Measurements from ENCODE around the gene TSSK2.

Gene TSSK2

GRCh38 chr22:19151329-19152191 lies 20.5 kb downstream of the TSSK2 start:
- TF ChIP-seq USF1 (IDR thresholded peaks at IDR 0.05) (no peak), REST (IDR thresholded peaks at IDR 0.05; ENCODE audit: low read depth) (no peak), YY1 (IDR thresholded peaks at IDR 0.05; ENCODE audit: low read depth) (no peak), NFIC (IDR thresholded peaks at IDR 0.05) (no peak), CEBPB (IDR thresholded peaks at IDR 0.05) (no peak), EGR1 (IDR thresholded peaks at IDR 0.05) (no peak), TCF12 (IDR thresholded peaks at IDR 0.05; ENCODE audit: low read depth) (no peak), RAD21 (IDR thresholded peaks at IDR 0.05; ENCODE audit: low read depth) (no peak), MAX (IDR thresholded peaks at IDR 0.05) (no peak), TEAD4 (IDR thresholded peaks at IDR 0.05) (no peak), TAF1 (IDR thresholded peaks at IDR 0.05; ENCODE audit: low read depth) (no peak), CREB1 (IDR thresholded peaks at IDR 0.05; ENCODE audit: low read depth) (no peak), EP300 (IDR thresholded peaks at IDR 0.05; ENCODE audit: borderline replicate concordance) (no peak), ZBTB7A (IDR thresholded peaks at IDR 0.05; ENCODE audit: low read depth) (no peak), FOXM1 (IDR thresholded peaks at IDR 0.05; ENCODE audit: borderline replicate concordance, low read depth) (no peak)

- no peak for TF ChIP-seq ZBTB7A (IDR thresholded peaks at IDR 0.05; ENCODE audit: low read depth)
- no peak for TF ChIP-seq FOXM1 (IDR thresholded peaks at IDR 0.05; ENCODE audit: borderline replicate concordance, low read depth)
- no peak for TF ChIP-seq NFIC (IDR thresholded peaks at IDR 0.05)
- TF ChIP-seq EGR1 (IDR thresholded peaks at IDR 0.05) = no peak
- no peak for TF ChIP-seq TAF1 (IDR thresholded peaks at IDR 0.05; ENCODE audit: low read depth)
- TF ChIP-seq CEBPB (IDR thresholded peaks at IDR 0.05) = no peak
- no peak for TF ChIP-seq RAD21 (IDR thresholded peaks at IDR 0.05; ENCODE audit: low read depth)
- TF ChIP-seq REST (IDR thresholded peaks at IDR 0.05; ENCODE audit: low read depth) = no peak
- no peak for TF ChIP-seq TEAD4 (IDR thresholded peaks at IDR 0.05)
- no peak for TF ChIP-seq USF1 (IDR thresholded peaks at IDR 0.05)
- TF ChIP-seq EP300 (IDR thresholded peaks at IDR 0.05; ENCODE audit: borderline replicate concordance) = no peak
- TF ChIP-seq CREB1 (IDR thresholded peaks at IDR 0.05; ENCODE audit: low read depth) = no peak
- no peak for TF ChIP-seq YY1 (IDR thresholded peaks at IDR 0.05; ENCODE audit: low read depth)
- TF ChIP-seq TCF12 (IDR thresholded peaks at IDR 0.05; ENCODE audit: low read depth) = no peak
- TF ChIP-seq MAX (IDR thresholded peaks at IDR 0.05) = no peak
Observed at GRCh38 chr22:19152942-19153883, 22.1 kb downstream of the TSSK2 start.

- TF ChIP-seq NFIC (IDR thresholded peaks at IDR 0.05) = no peak
- no peak for TF ChIP-seq CEBPB (IDR thresholded peaks at IDR 0.05)
Observed at GRCh38 chr22:19164425-19164824, 33.3 kb downstream of the TSSK2 start.

GRCh38 chr22:19166421-19166820 lies 35.3 kb downstream of the TSSK2 start:
- no peak for TF ChIP-seq FOXM1 (IDR thresholded peaks at IDR 0.05; ENCODE audit: borderline replicate concordance, low read depth)

- TF ChIP-seq REST (IDR thresholded peaks at IDR 0.05; ENCODE audit: low read depth) (no peak), ZBTB7A (IDR thresholded peaks at IDR 0.05; ENCODE audit: low read depth) (no peak), USF1 (IDR thresholded peaks at IDR 0.05) (no peak), CREB1 (IDR thresholded peaks at IDR 0.05; ENCODE audit: low read depth) (no peak), TCF12 (IDR thresholded peaks at IDR 0.05; ENCODE audit: low read depth) (no peak), NFIC (IDR thresholded peaks at IDR 0.05) (no peak)
Observed at GRCh38 chr22:19167106-19167869, 36.2 kb downstream of the TSSK2 start.

All from Ishikawa (cell line).